GM21390 (cell line): ENCODE measurements around the gene GNB1L.

Experiments
- ATAC-seq: cut with Tn5 transposase; IDR thresholded peaks from one replicate; pipeline ENCODE4 v1.9.1; 2021; ENCODE audit not compliant: unreplicated experiment

GNB1L gene, protein sequence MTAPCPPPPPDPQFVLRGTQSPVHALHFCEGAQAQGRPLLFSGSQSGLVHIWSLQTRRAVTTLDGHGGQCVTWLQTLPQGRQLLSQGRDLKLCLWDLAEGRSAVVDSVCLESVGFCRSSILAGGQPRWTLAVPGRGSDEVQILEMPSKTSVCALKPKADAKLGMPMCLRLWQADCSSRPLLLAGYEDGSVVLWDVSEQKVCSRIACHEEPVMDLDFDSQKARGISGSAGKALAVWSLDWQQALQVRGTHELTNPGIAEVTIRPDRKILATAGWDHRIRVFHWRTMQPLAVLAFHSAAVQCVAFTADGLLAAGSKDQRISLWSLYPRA

GRCh38 chr22:19854778-19855503 lies at the start of gene GNB1L, which contains the start of gene RTL10:
Gene GNB1L, minus strand, starts transcription at chr22:19854874. Its CDS starts 33,519 bp downstream, at chr22:19821355.
Gene RTL10, minus strand, starts transcription at chr22:19854874. Its CDS starts 2,613 bp downstream, at chr22:19852261.
- peak; percentile 76 for ATAC-seq

DNA sequence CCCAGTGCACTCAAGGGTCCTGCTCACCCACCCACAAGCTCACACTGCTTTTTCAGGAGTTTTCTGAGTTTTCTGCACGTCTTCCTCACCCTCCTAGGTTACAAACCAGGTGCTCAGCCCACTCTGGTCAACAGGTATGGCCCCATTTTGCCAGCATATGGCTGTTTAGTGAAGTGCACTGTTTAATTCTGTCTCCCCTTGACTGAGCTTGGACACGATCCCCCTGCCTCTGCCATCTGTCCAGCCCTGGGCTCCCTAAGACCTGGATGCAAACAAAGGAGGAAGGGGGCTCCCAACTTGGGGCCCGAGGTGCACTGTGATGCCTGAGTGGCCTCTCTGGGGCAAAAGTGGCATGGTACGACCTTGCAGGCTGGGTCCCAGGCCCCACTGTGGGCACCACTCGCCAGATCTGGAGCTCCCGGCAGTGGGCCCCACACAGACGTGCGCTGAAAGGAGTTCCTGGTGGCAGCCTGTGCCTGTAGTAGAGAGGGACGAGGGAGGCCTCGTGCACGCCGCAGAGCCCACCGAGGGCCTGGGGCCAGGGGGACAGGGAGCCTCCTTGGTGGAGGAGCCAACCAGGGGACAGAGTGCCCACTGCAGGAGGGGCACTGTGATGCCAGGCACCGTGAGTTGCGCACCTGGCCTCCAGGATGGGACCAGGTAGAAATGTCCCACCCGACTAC lies 49.6 kb upstream of the GNB1L start:
- ATAC-seq, result no peak

GRCh38 chr22:19903513-19903912 lies 48.8 kb upstream of the GNB1L start:
- ATAC-seq, result no peak

DNA sequence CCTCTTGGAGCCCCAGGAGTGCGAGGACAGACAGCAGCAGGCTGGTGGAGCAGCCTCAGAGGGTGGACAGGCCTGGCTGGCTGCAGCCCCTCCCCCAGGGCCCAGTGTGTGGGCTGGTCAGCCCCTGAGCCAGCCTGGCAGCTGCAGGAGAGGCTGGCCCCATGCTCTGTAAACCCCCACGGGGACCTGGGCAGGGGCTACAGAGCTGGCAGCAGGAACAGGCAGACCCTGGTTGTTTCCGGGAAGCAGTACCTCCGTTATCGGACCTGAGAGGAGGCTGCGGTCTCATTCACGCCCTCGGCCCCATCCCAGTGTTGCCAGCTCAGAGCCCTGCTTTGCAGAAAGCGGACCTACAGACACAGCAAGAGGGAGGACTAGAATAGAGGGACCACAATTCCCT lies 48.4 kb upstream of the GNB1L start:
- ATAC-seq, result no peak

- ATAC-seq, result no peak
These were observed 47.6 kb upstream of the GNB1L start for GRCh38 chr22:19902245-19902715.

DNA sequence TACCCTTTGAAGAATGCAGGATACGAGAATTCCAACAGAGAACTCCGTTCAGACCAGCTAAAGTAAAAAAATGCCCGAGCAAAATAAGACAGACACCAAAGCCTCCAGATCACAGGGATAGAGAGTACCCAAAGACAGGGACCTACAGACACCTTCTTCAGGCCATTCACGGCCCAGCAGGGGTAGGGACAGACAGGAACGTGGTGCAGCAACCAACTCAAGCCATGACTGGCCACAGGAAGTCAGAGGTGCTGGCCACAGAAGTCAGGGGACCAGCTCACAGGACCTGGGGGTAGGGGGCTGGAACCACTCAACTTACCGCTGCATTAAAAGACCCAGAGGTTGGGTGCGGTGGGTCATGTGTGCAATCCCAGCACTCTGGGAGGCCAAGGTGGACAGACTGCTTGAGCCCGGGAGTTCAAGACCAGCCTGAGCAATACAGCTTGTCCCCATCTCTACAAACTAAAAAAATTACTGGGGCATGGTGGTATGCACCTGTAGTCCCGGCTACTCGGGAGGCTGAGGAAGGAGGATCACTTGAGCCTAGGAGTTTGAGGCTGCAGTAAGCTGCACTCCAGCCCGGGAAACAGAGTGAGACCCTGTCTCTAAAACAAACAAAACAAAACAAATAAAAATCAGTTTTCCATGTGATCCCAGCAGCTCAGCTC lies 47.0 kb upstream of the GNB1L start:
- ATAC-seq, result no peak

DNA sequence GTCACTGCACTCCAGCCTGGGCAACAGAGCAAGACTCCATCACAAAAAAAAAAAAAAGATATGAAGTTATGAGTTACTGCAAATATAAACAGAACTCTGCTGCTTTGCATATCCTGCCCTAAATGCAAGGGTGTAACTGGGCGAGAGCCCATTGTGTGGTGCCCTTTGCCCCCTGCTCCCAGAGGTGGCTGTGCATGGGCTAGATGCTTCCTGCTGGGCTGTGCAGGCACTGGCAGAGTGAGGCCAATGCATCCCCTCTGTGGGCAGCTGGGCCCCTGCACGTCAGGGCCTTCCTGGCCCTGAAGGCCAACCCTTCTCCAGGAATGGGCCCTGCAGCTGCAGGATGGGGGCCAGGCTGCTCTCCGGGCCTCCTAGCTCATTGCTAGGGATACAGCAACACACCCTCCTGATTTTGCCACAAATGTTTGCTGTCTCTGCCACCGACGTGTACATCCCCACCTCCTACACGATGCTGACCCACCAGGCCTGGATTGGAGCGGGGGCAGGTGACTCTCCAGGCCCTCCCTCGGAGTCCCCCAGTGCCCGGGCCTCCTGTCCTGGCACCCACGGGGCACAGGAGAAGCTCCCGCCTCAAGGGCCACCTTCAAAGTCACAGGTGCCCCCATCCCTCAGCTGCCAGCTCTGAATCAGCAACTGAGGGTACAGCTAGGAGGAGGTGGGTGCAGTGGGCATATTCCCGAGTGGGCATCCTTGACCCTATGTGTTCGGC lies 46.2 kb upstream of the GNB1L start:
- no peak for ATAC-seq

GRCh38 chr22:19898831-19899567 lies 44.3 kb upstream of the GNB1L start:
- no peak for ATAC-seq

DNA sequence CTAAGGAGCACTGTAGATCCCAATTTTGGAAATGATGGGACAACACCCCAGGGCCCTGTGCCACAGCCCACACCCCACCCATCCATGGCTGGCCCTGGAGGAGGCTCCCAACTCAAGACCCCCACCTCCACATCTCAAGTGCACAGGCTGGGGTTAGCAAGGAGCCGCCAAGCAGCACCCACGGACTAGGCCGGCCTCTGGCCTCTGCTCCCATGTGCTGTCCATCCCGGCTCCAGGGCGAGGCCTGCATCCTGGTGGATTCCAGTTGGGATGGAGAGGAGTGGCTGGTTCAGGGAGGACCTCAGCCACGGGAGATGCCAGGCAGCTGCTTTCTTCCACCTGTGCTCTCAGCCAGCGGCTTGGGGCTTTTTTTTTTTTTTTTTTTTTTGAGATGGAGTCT lies 43.5 kb upstream of the GNB1L start:
- no peak for ATAC-seq

- no peak for ATAC-seq
These were observed 43.1 kb upstream of the GNB1L start for GRCh38 chr22:19897726-19898125.

GRCh38 chr22:19896665-19897355 lies 42.1 kb upstream of the GNB1L start:
- no peak for ATAC-seq

DNA sequence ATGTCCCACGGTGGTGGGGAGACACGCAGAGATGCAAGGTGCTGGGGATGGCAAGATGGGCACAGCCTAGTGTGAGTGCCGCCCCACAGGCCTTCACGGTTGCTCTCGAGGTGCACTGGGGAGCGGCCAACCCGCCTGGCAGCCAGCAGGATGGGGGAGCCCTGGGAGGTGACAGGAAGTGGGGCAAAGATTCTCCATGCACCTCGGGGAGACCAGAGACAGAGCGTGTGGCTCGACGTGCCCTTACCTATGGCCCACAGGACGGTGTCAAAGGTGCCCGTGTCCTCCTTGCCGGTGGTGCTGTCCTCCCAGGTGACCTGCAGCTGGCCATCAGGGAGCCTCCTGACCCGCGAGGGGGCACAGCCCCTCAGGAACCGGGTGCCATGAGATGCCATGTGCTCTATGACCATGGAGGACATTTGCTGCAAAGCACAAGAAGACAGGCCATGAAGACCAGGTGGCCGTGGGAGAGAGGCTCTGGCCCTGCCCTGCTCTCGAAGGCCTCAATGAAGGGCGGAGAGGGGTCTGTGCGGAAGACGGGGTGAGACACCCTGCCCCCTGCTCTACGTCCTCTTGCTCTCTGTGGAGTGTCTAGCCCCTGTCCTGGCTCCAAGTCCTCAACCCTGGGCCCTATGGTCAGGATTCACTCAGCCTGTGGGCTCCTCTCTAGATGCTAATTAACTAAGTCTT lies 40.6 kb upstream of the GNB1L start:
- ATAC-seq, result no peak

DNA sequence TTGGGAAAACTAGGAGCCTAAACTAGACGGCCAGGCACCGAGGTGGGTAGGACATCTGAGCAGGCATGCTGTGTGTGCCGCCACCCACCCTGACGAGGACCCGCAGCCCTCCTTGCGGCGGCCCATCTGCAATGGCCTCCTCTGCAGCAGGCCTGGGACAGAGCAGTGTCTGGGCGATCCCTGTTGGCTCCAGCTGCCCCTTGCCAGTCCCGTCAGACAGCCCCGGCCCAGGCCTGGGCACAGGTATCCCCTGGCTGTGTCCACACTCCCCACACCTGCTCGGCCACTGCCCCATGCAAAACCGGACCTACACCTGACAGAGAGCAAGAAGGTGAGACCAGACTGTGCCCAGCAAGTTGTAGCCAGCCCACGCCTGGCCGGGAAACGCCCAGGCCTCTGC lies 38.7 kb upstream of the GNB1L start:
- ATAC-seq, result no peak

GRCh38 chr22:19892925-19893324 lies 38.3 kb upstream of the GNB1L start:
- ATAC-seq, result no peak

DNA sequence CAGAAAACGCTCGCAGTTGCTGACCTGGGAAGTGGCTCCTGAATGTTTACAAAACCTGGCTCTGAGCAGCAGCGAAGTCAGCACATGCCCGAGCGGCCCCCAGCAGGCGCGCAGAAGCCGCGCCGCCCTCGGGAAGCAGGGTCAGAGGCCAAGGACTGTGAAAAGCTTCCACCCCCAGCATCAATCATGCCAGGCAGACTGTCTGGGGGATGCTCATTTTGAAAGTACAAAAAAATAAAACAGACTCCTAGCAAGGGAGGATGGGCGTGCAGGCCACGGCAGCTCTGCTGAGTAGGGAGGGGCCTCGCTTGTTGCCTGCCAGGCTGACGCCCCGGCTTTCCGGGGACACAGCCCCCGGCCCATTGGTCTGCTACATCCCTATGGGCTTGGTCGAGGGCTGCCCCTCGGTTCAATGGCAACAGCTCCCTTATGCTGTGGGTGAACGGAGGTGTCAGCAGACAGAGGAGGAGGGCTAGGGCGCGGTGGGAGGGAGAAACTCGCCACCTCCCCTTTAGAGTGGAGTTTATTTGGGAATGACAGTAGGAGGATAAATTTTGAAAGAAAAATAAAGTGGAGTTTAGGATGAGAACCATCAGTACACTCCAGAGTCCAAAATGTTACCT lies 37.7 kb upstream of the GNB1L start:
- no peak for ATAC-seq

GRCh38 chr22:19891317-19892256 lies 36.9 kb upstream of the GNB1L start:
- ATAC-seq, result no peak
